GM12892 (cell line): ENCODE results near the gene CCDC33.

ENCODE experiments used
- POLR2A ChIP-seq: IDR thresholded peaks from 2 replicates; pipeline ENCODE4 v1.6.1; 2011; ENCODE audit warnings: low read depth, low read length, control low read depth
- POLR2AphosphoS5 ChIP-seq: IDR thresholded peaks from 2 replicates; pipeline ENCODE4 v1.6.1; 2011; ENCODE audit warnings: low read depth, low read length, control low read depth
- TAF1 ChIP-seq: IDR thresholded peaks from 2 replicates; pipeline ENCODE4 v1.6.1; 2011; ENCODE audit warnings: low read depth, mild to moderate bottlenecking, control low read depth, low read length, borderline replicate concordance

GRCh38 chr15:74276560-74276959, 40.4 kb downstream of the CCDC33 start:
- TF ChIP-seq POLR2A (no peak), POLR2AphosphoS5 (no peak), TAF1 (no peak)
